Mucosa of rectum (tissue), 2 donors: ENCODE measurements around the gene SLC25A24.

ENCODE experiments used
- H3K27ac ChIP-seq, 2 donors: one replicate each; pipeline ENCODE4 v1.7.0; 2013; ENCODE audit warnings: inconsistent platforms in 2 of 2, low read depth in 2 of 2, low read length in 2 of 2
- H3K27me3 ChIP-seq, 2 donors: one replicate each; pipeline ENCODE4 v1.7.0; 2013; ENCODE audit warnings: low read length in 2 of 2; ENCODE audit not compliant: control insufficient read depth in 2 of 2, insufficient read depth in 2 of 2
- H3K36me3 ChIP-seq, 2 donors: one replicate each; pipeline ENCODE4 v1.7.0; 2013; ENCODE audit warnings: low read length in 2 of 2; ENCODE audit not compliant: control insufficient read depth in 2 of 2, insufficient read depth in 2 of 2
- H3K4me1 ChIP-seq, 2 donors: one replicate each; pipeline ENCODE4 v1.7.0; 2013; ENCODE audit warnings: low read length in 2 of 2, mild to moderate bottlenecking in 1 of 2; ENCODE audit not compliant: control insufficient read depth in 2 of 2, insufficient read depth in 2 of 2
- H3K4me3 ChIP-seq, 2 donors: one replicate each; pipeline ENCODE4 v1.7.0; 2013; ENCODE audit warnings: low read length in 2 of 2
- H3K9ac ChIP-seq, 2 donors: one replicate each; pipeline ENCODE4 v1.7.0; 2013; ENCODE audit warnings: low read length in 2 of 2, low read depth in 1 of 2, mild to moderate bottlenecking in 1 of 2
- H3K9me3 ChIP-seq, 2 donors: one replicate each; pipeline ENCODE4 v1.7.0; 2013; ENCODE audit warnings: low read length in 2 of 2; ENCODE audit not compliant: control insufficient read depth in 2 of 2
- donor health status: healthy.
- donor health status: Normal muscosa, but diverticular disease.

The SLC25A24 gene

DNA sequence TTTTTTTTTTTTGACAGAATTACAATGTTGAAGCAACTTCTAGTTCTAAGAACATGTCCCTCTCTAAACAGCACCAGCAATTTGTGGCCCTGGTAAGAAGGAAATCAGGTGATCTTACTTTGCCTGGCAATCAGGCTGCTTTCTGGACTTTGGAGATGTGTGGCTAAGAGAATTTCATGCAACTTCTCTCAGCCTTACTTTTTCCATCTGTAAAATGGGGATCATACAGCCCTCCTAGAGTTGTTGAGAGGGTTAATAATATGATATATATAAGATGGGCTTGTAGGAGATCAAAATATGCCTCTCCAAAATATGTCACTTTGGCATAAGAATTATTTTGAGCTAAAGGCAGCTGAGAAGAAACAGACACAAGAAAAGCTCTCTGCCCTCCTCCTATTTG, 92.0 kb downstream of the SLC25A24 start:
- Histone ChIP-seq H3K36me3 (no peaks in the 10 kb centered on the region), H3K27me3 (no peaks in the 10 kb centered on the region), H3K4me1 (no peaks in the 10 kb centered on the region), H3K9me3 (no peaks in the 10 kb centered on the region), H3K4me3 (no peak overlapping the region), H3K27ac (no peak overlapping the region), H3K9ac (no peak overlapping the region)

DNA sequence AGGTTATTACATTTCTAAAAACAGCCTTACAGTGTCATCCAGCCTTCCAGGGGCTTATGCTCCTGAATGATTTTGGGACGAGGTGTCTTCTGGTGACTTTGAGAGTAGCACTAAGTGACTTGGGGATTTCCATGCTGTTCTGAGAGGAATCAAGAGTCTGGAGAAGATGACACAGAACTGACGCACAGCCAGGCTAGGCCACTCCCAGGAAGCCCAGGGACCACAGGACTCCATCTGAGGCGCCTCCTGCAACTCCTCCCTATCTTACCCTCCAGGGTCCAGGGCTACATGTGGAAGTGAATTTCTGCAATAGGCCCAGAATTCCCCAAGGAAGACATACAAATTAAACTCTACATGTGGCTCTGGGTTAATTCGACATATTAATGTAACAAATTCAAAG, 92.5 kb downstream of the SLC25A24 start:
- Histone ChIP-seq H3K9me3 (no peaks in the 10 kb centered on the region), H3K4me3 (no peak overlapping the region), H3K9ac (no peak overlapping the region), H3K27me3 (no peaks in the 10 kb centered on the region), H3K4me1 (no peaks in the 10 kb centered on the region), H3K36me3 (no peaks in the 10 kb centered on the region), H3K27ac (no peak overlapping the region)

DNA sequence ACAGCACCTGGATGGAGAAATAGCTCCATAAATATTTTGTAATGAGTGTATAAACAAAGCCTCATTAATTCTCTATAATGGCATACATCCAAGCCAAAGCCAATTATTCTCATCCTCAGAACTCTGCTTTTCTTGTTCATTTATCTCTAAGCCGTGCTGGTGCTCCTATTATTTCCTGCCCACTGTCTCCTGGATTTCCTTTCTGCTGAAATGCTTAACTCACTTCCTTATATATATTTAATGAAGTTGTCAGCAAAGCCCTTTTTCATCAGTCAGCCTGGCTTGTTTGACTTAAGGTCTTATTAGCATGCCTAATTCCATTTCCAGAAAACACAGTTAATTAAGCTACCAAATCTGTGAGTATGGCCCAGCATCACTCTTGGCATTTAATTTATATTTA, 93.4 kb downstream of the SLC25A24 start:
- no peak overlapping the region for H3K9ac ChIP-seq
- no peak overlapping the region for H3K27ac ChIP-seq
- no peaks in the 10 kb centered on the region for H3K4me1 ChIP-seq

DNA sequence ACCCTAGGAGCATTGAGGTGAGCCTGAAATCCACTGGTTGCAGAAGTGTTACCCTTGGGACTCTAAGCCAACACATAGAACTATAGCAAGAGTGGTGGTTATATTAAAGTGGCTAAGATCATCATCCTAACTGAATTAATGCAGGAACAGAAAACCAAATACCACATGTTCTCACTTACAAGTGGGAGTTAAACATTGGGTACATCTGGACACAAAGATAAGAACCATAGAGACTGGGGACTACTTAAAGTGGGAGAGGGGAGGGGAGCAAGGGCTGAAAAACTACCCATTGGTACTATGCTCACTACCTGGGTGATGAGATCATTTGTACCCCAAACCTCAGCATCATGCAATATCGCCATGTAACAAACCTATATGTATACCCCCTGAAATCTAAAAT, 100.0 kb downstream of the SLC25A24 start:
- Histone ChIP-seq H3K4me1 (no peaks in the 10 kb centered on the region), H3K4me3 (no peak overlapping the region), H3K27ac (no peak overlapping the region), H3K27me3 (no peaks in the 10 kb centered on the region), H3K36me3 (no peaks in the 10 kb centered on the region), H3K9ac (no peak overlapping the region), H3K9me3 (no peaks in the 10 kb centered on the region)

More for the DNA sequence above, 93.4 kb downstream of the SLC25A24 start:
- Histone ChIP-seq H3K27me3 (no peaks in the 10 kb centered on the region), H3K36me3 (no peaks in the 10 kb centered on the region), H3K9me3 (no peaks in the 10 kb centered on the region), H3K4me3 (no peak overlapping the region)

DNA sequence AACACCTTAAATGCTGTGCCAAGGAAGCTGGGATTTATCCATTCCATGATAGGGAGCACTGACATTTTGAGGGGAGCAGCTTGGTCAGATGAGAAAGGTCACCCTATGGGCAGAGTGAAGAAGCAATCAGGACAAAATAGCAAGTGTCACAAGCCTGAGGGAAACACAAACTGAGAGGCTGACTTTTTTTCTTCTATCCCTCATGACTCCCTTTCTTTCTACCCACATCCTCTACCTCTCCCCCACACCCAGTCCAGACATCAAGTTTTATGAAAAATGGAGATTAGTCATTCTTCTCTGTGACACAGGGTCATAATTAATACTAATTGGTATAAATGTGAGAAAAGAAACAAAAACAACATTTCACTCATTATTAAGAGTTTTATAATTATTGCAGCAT, 103.1 kb downstream of the SLC25A24 start:
- H3K27ac ChIP-seq = no peak overlapping the region
- no peaks in the 10 kb centered on the region for H3K27me3 ChIP-seq
- H3K9me3 ChIP-seq = no peaks in the 10 kb centered on the region
- H3K9ac ChIP-seq = no peak overlapping the region
- no peak overlapping the region for H3K4me3 ChIP-seq
- H3K4me1 ChIP-seq = no peaks in the 10 kb centered on the region
- no peaks in the 10 kb centered on the region for H3K36me3 ChIP-seq

DNA sequence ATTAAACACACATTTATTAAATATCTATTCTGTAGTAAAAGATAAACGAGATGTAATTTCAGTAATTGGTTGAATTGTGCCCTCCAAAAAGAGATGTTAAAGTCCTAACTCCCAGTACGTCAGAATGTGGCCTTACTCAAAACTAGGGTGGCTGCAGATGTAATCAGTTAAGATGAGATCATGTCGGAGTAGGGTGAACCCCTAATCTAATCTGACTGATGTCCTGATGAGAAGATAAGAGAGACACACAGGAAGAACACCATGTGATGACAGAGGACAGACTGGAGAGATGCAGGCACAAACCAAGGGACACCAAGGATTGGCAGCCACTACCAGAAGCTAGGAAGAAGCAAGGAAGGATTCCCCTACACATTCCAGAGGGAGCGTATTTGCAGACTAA, 104.1 kb downstream of the SLC25A24 start:
- Histone ChIP-seq H3K9ac (no peak overlapping the region), H3K4me3 (no peak overlapping the region), H3K27me3 (no peaks in the 10 kb centered on the region), H3K4me1 (no peaks in the 10 kb centered on the region), H3K9me3 (no peaks in the 10 kb centered on the region), H3K36me3 (no peaks in the 10 kb centered on the region), H3K27ac (no peak overlapping the region)

DNA sequence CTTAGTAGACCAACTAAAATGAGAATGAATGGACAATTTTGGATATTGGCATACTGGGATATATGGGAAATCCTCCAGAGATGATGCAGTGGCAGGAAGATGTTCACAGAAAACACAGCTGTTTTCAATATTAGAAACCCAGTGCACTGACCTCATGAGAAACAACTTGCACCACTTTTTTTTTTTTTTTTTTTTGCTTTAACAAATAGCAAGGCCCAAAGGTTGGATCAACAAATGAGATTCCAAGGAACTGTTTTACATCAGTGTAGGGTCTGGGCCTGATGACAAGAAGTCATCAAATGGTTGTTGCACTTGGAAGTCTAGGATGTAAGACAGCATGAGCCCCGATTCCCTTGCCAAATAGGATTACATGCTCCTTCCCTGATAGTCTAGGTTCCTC, 110.7 kb downstream of the SLC25A24 start:
- no peaks in the 10 kb centered on the region for H3K36me3 ChIP-seq

DNA sequence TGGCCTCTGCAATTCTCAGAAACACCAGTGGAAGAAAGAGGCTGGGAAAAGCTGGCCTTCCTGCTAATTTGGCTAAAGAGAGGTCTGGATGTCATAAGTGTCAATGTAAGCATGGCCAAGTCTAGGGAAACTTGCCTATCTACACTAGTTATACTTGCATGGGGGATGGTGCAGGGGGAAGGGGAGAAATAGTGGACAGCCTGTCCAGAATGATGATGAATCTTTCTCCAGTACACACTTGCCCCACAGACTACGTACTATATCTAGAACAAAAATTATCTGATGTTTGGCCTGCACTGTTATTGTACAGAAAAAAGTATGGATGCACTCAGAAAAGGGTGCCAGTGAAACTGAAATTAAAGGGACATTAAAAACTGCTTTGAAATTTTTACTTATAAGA, 114.5 kb downstream of the SLC25A24 start:
- H3K9ac ChIP-seq = no peak overlapping the region
- H3K27me3 ChIP-seq = no peaks in the 10 kb centered on the region
- H3K27ac ChIP-seq = no peak overlapping the region
- H3K9me3 ChIP-seq = no peaks in the 10 kb centered on the region
- no peaks in the 10 kb centered on the region for H3K4me1 ChIP-seq
- no peaks in the 10 kb centered on the region for H3K36me3 ChIP-seq
- no peak overlapping the region for H3K4me3 ChIP-seq

More for the DNA sequence above, 110.7 kb downstream of the SLC25A24 start:
- H3K27me3 ChIP-seq = no peaks in the 10 kb centered on the region
- no peak overlapping the region for H3K4me3 ChIP-seq
- H3K9ac ChIP-seq = no peak overlapping the region
- no peak overlapping the region for H3K27ac ChIP-seq
- H3K9me3 ChIP-seq = no peaks in the 10 kb centered on the region
- H3K4me1 ChIP-seq = no peaks in the 10 kb centered on the region

DNA sequence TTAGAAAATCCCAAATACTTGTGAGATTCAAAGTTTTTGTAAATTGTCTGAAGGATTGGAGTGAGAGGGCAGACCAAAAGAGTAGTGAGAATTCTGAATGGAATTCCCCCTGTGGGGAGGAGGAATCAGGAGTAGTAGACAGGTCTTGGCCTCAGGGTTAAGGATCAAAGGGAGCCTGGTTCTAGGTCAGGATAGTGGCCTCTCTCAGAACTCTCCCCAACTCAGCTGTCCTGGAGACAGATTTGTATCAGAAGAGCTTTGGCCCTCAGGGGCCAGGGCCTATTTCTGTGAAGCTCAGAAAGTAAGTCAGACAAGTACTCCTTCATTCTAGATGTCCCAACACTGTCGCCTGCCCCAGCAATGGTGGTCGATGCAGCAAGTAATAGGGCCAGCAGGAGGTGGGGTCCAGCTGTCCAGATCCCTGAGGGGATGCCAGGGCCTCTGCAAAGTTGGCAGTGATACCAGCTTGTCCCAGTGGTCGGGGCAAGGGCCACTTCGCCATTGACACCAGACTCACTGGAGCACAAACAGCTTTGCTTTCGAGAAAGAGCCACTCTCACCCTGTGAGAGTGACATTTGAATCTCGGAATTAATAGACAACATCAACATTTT, 115.2 kb downstream of the SLC25A24 start:
- Histone ChIP-seq H3K36me3 (no peaks in the 10 kb centered on the region), H3K9me3 (no peaks in the 10 kb centered on the region), H3K4me3 (no peak overlapping the region), H3K27me3 (no peaks in the 10 kb centered on the region), H3K27ac (no peak overlapping the region), H3K9ac (no peak overlapping the region), H3K4me1 (no peaks in the 10 kb centered on the region)
